ENCODE measurements around the gene SLC6A1.

DNA sequence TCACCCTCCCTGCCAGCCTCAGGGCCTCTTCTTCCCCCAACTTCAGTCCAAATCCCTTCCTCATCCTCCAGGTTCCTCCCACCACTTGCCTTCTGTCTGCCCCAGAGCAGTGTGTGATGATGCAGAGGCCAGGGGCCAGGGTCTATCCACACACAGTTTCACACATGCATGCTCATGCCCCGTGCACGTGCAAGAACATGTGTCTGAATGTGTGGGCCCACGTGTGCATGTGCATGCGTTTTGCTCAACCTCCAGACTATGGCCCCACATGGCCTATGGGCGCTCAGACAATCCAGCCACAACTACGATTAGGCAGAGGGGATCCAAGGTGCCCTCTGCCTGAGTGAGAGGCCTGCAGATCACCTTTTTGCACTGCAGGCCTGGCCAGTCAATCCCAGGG, 32.3 kb upstream of the SLC6A1 start:
- TF ChIP-seq POLR2AphosphoS5 (IDR thresholded peaks at IDR 0.05), result no peak
- no peak for TF ChIP-seq CTCF (IDR thresholded peaks at IDR 0.05)
- TF ChIP-seq POLR2A (IDR thresholded peaks at IDR 0.05), result no peak
